SK-N-MC (cell line): ENCODE measurements around the gene HELZ.

Experiments used
- DNase-seq: peaks from one replicate; pipeline ENCODE4 v3.0.0-alpha.2; 2011; ENCODE audit warnings: low read depth, low spot score
- H3K27ac ChIP-seq: fragments of 200-600 bp; sonication (generic); 2 replicates; pipeline ENCODE4 v1.5.1; 2016; ENCODE audit warnings: mixed run types
- H3K36me3 ChIP-seq: fragments of 200-600 bp; sonication (generic); 2 replicates; pipeline ENCODE4 v1.6.1; 2017; ENCODE audit warnings: antibody characterized with exemption, low read length, mixed read lengths; ENCODE audit not compliant: insufficient read depth
- H3K4me3 ChIP-seq: fragments of 200-600 bp; sonication (generic); 2 replicates; pipeline ENCODE4 v1.5.1; 2016
- H3K9ac ChIP-seq: fragments of 200-600 bp; sonication (generic); 2 replicates; pipeline ENCODE4 v1.8.0; 2017; ENCODE audit warnings: mixed run types, mixed read lengths; ENCODE audit not compliant: insufficient read length
- H3K9me3 ChIP-seq: fragments of 200-600 bp; sonication (generic); 2 replicates; pipeline ENCODE4 v1.6.1; 2017; ENCODE audit warnings: low read depth, mild to moderate bottlenecking, antibody characterized with exemption, low read length, moderate library complexity, mixed read lengths
- EZH2 ChIP-seq: fragments of 200-600 bp; sonication (generic); IDR thresholded peaks from one replicate; pipeline ENCODE4 v1.6.1; 2017; ENCODE audit warnings: antibody characterized with exemption
- FOXP2 ChIP-seq: optimal IDR thresholded peaks from 2 replicates; pipeline ENCODE3; 2011; ENCODE audit warnings: mild to moderate bottlenecking, moderate library complexity; ENCODE audit not compliant: insufficient read depth; ENCODE audit errors: extremely low read length, control extremely low read depth
- POLR2AphosphoS5 ChIP-seq: IDR thresholded peaks from 2 replicates; pipeline ENCODE4 v1.6.1; 2012; ENCODE audit warnings: mild to moderate bottlenecking, low read depth, low read length, borderline replicate concordance

HELZ gene

GRCh38 chr17:67067571-67068482 is 177.2 kb downstream of the HELZ start:
- H3K4me3 ChIP-seq: no peak overlapping the region
- TF ChIP-seq POLR2AphosphoS5 (no peak), FOXP2 (no peak), EZH2 (no peak)
- H3K9ac ChIP-seq: no peak overlapping the region
- no peaks in the 10 kb centered on the region for H3K9me3 ChIP-seq
- no peak overlapping the region for H3K27ac ChIP-seq
- H3K36me3 ChIP-seq: no peaks in the 10 kb centered on the region; the same call in none of the 2 replicates
- no peak for DNase-seq

DNA sequence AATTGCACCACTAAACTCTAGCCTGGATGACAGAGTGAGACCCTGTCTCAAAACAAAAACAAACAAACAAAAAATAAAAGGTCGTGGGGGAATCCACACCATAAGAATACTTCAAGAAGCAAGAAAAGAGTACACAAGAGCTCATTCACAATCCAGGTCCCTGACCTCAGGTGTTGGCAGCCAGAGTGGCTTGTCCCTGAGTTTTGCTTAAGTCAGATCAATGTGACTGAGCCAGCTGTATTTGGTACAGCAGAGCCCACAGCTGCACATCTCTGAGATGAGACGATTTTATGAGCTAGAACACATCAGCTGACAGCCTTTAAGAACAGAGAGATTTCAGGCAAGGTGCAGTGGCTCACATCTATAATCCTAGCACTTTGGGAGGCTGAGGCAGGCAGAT is 178.3 kb downstream of the HELZ start:
- no peak overlapping the region for H3K27ac ChIP-seq
- no peaks in the 10 kb centered on the region for H3K36me3 ChIP-seq
- no peak overlapping the region for H3K9ac ChIP-seq
- no peaks in the 10 kb centered on the region for H3K9me3 ChIP-seq
- H3K4me3 ChIP-seq: no peak overlapping the region
- no peak for TF ChIP-seq EZH2
- TF ChIP-seq POLR2AphosphoS5: no peak
- no peak for TF ChIP-seq FOXP2
- no peak for DNase-seq

DNA sequence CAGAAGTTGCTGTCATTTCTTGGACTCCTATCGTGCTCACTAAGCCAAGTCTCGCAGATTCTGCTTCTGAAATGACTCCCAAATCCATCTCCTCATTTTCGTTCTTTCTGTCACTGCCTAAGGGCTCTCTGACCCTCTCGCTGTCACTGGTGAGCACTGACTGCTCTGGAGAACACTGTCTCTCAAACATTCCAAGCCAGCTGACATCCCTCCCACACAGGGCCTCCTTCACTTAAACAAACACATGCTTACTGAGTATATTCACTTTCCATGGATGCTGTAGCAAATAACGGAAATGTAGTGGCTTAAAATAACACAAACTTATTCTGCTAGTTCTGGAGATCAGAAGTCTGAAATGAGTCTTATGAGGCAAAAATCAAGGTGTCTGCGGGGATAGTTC is 181.9 kb downstream of the HELZ start:
- Histone ChIP-seq H3K27ac (no peak overlapping the region), H3K9me3 (no peaks in the 10 kb centered on the region), H3K36me3 (no peaks in the 10 kb centered on the region), H3K4me3 (no peak overlapping the region), H3K9ac (no peak overlapping the region)
- TF ChIP-seq FOXP2 (no peak), EZH2 (no peak), POLR2AphosphoS5 (no peak)
- no peak for DNase-seq

GRCh38 chr17:67059372-67059771 is 185.6 kb downstream of the HELZ start:
- H3K36me3 ChIP-seq: no peaks in the 10 kb centered on the region
- H3K9ac ChIP-seq: no peak overlapping the region
- DNase-seq: no peak
- no peak for TF ChIP-seq POLR2AphosphoS5
- no peak for TF ChIP-seq FOXP2
- no peak for TF ChIP-seq EZH2
- H3K9me3 ChIP-seq: no peaks in the 10 kb centered on the region
- H3K4me3 ChIP-seq: no peak overlapping the region
- no peak overlapping the region for H3K27ac ChIP-seq

DNA sequence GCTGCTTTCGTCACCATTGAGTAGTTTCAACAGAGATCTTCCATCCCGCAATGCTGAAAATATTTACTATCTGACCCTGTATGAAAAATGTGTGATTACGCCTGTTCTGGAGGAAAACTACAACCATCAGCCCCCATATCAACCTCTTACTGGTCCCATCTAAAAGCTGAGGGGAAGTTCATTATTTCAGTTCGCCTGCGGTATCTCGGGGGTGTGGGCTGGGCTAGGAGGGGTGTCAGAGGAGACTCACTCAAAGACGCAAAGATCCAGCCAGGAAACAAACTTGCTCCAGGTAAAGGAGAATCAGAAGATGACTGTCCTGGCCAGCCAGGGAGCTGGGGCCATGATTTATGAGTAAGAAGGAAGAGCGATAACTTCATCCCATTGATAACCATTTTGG is 187.0 kb downstream of the HELZ start:
- Histone ChIP-seq H3K9me3 (no peaks in the 10 kb centered on the region), H3K36me3 (no peaks in the 10 kb centered on the region), H3K27ac (no peak overlapping the region), H3K4me3 (no peak overlapping the region), H3K9ac (no peak overlapping the region)
- no peak for TF ChIP-seq FOXP2
- no peak for TF ChIP-seq POLR2AphosphoS5
- TF ChIP-seq EZH2: no peak
- DNase-seq: no peak

DNA sequence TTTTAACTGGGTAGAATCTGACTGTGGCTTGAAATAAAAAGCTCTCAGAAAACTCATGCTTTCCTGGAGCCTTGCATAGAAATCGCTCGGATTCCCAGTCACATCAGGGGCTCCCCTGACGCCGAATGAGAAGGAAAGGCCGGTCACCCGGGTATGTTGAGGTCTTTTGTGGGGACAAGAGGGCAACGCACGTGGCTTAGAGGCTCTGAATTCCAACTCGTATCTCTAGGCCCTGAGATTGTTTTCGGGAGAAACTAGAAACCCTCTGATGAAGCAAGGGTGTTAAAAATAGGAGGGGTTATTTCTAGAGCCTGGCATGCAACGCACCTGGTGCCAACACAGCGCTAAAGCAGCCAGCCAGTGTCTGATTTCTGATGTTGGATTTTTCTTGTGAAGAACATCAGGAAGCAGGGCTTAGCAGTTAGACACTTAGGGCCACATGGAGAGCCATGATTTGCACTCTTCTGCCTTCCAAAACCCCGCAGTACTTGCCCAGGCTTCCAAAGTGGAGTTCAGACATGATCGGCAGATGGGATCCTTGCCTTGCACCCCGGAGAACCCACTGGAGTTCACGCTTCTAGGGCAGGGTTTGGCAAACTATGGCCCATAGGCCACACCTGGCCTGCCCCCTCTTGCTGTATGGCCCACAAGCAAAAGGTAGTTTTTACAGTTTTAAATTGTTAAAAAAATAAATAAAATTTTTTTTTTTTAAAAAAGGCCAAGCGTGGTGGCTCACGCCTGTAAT is 188.1 kb downstream of the HELZ start:
- no peaks in the 10 kb centered on the region for H3K9me3 ChIP-seq
- H3K4me3 ChIP-seq: no peak overlapping the region
- DNase-seq: no peak
- no peak overlapping the region for H3K27ac ChIP-seq
- TF ChIP-seq POLR2AphosphoS5: no peak
- no peak for TF ChIP-seq FOXP2
- TF ChIP-seq EZH2: no peak
- no peak overlapping the region for H3K9ac ChIP-seq
- H3K36me3 ChIP-seq: no peaks in the 10 kb centered on the region

GRCh38 chr17:67055811-67056745 is 188.9 kb downstream of the HELZ start:
- DNase-seq: no peak
- Histone ChIP-seq H3K27ac (no peak overlapping the region), H3K36me3 (no peaks in the 10 kb centered on the region), H3K4me3 (no peak overlapping the region), H3K9ac (no peak overlapping the region), H3K9me3 (no peaks in the 10 kb centered on the region)
- TF ChIP-seq EZH2 (no peak), FOXP2 (no peak), POLR2AphosphoS5 (no peak)

DNA sequence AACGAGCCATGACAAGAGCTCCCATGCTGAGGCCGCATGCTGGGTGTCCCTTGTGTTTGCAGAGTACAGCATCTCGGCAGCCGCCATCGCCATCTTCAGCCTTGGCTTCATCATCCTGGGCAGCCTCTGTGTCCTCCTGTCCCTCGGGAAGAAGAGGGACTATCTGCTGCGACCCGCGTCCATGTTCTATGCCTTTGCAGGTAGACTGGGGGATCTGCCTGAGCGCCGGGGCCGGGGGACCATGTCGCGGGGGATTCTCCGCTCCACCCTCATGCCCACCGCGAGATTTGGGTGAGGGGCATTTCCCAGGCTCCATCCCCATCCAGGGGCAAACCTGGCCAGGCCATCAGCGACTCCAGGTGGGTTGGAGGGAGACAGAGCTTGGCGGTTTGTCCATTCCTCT is 190.0 kb downstream of the HELZ start:
- Histone ChIP-seq H3K9ac (no peak overlapping the region), H3K9me3 (no peaks in the 10 kb centered on the region), H3K27ac (no peak overlapping the region), H3K4me3 (no peak overlapping the region), H3K36me3 (no peaks in the 10 kb centered on the region)
- no peak for DNase-seq
- TF ChIP-seq POLR2AphosphoS5: no peak
- TF ChIP-seq EZH2: no peak
- no peak for TF ChIP-seq FOXP2
